K562 (cell line): ENCODE results near the gene GPATCH4. TPM values are rescaled to one million over a fixed set of nuclear protein-coding genes. Genes with fewer than 3 reads are reported as not detected.
A peak's percentile ranks its signal among the peaks of the same experiment; 100 is the strongest.

ENCODE experiments used
- ATAC-seq: fragments of 200-7000 bp; cut with Tn5 transposase; 3 replicates; pipeline ENCODE4 v1.9.1; 2020; ENCODE audit warnings: moderate library complexity
- BruUV-seq: library from RNA; stranded (reverse); fragments of 400-500 nt; replicated peaks from 2 replicates; lab custom pipeline; 2021; lab: Mats Ljungman, UMichigan
- CTCF ChIA-PET: fragments of 300-600 bp; formaldehyde crosslinking; extraction: SDS; loops from one replicate; lab custom pipeline; 2021; ENCODE audit warnings: low intra/inter-chr PET ratio; lab: Yijun Ruan, JAX
- POLR2A ChIA-PET: fragments of 300-600, 350-650 bp; sonication (Branson Sonifier 250); formaldehyde crosslinking; extraction: SDS; loops from one replicate; lab custom pipeline; 2021; ENCODE audit warnings: antibody characterized with exemption, inconsistent platforms; lab: Yijun Ruan, JAX
- DNase-seq, 4 experiments: peaks; one replicate each; pipeline versions ENCODE4 v3.0.0 to v3.0.0-alpha.2; 2011 to 2018; ENCODE audit warnings: low spot score in 3 of 4, mixed read lengths in 3 of 4; ENCODE audit errors: extremely low read depth in 1 of 4
- FAIRE-seq: peaks from 2 replicates; lab custom pipeline; 2011; peaks lifted over from hg19 to GRCh38; lab: Jason Lieb, UNC
- H2AFZ ChIP-seq: 2 replicates; pipeline ENCODE4 v1.6.0; 2011; ENCODE audit warnings: low read depth, low read length, control low read depth, inconsistent platforms
- H3K27ac ChIP-seq: fragments of 200-600 bp; 3 replicates; pipeline ENCODE4 v1.8.0; 2011; ENCODE audit warnings: low read depth, mild to moderate bottlenecking, control low read depth, inconsistent platforms, low read length, moderate library complexity, mixed read lengths; ENCODE audit errors: extremely low read depth
- H3K27me3 ChIP-seq, 2 experiments: fragments of 300-600 bp in 1 of 2; 2 replicates in 1 of 2; 3 replicates in 1 of 2; pipeline versions ENCODE4 v1.6.0 to v1.8.0; 2011; ENCODE audit warnings: inconsistent platforms in 2 of 2, low read length in 2 of 2, mild to moderate bottlenecking in 1 of 2, mixed read lengths in 1 of 2, moderate library complexity in 1 of 2; ENCODE audit not compliant: control insufficient read depth in 2 of 2, insufficient read depth in 2 of 2
- H3K36me3 ChIP-seq: fragments of 300-600 bp; 3 replicates; pipeline ENCODE4 v1.8.0; 2011; ENCODE audit warnings: mild to moderate bottlenecking, low read length, inconsistent platforms; ENCODE audit not compliant: control insufficient read depth, insufficient read depth
- H3K4me1 ChIP-seq, 2 experiments: fragments of 200-600 bp in 1 of 2; replicated peaks in 1 of 2; 2 replicates in 1 of 2; 3 replicates in 1 of 2; pipeline versions ENCODE4 v1.5.1 to v1.8.0; 2011; ENCODE audit warnings: inconsistent platforms in 2 of 2, low read length in 2 of 2, mild to moderate bottlenecking in 1 of 2, mixed read lengths in 1 of 2, moderate library complexity in 1 of 2; ENCODE audit not compliant: control insufficient read depth in 2 of 2, insufficient read depth in 2 of 2
- H3K4me2 ChIP-seq: 2 replicates; pipeline ENCODE4 v1.6.1; 2011; ENCODE audit warnings: low read length, control low read depth, inconsistent platforms, mixed read lengths; ENCODE audit not compliant: insufficient read depth
- H3K4me3 ChIP-seq: fragments of 200-600 bp; sonication (generic), shearing (Covaris generic); 2 replicates; pipeline ENCODE4 v1.5.1; 2016; ENCODE audit warnings: control low read depth, inconsistent platforms
- H3K79me2 ChIP-seq: fragments of 200-600 bp; 3 replicates; pipeline ENCODE4 v1.8.0; 2011; ENCODE audit warnings: low read length, inconsistent platforms; ENCODE audit not compliant: control insufficient read depth, insufficient read depth
- H3K9ac ChIP-seq, 2 experiments: 2 replicates each; pipeline versions ENCODE4 v1.6.0 to v1.6.1; 2011; ENCODE audit warnings: low read depth in 2 of 2, low read length in 2 of 2, control low read depth in 1 of 2, inconsistent platforms in 1 of 2, mild to moderate bottlenecking in 1 of 2, mixed read lengths in 1 of 2; ENCODE audit not compliant: insufficient read depth in 1 of 2
- H3K9me1 ChIP-seq: one replicate; pipeline ENCODE4 v1.6.0; 2011; ENCODE audit warnings: inconsistent platforms, mild to moderate bottlenecking, low read length, moderate library complexity; ENCODE audit not compliant: control insufficient read depth, insufficient read depth
- H3K9me3 ChIP-seq: replicated peaks from 2 replicates; pipeline ENCODE4 v1.5.1; 2011; ENCODE audit warnings: low read depth, low read length, inconsistent platforms; ENCODE audit not compliant: control insufficient read depth, insufficient read depth
- H4K20me1 ChIP-seq: replicated peaks from 2 replicates; pipeline ENCODE4 v1.6.1; 2011; ENCODE audit warnings: low read length, inconsistent platforms, mixed read lengths; ENCODE audit not compliant: control insufficient read depth, insufficient read depth
- CTBP1 ChIP-seq: fragments of 450-650 bp; IDR thresholded peaks from 2 replicates; pipeline ENCODE4 v1.6.1; 2016; ENCODE audit warnings: borderline replicate concordance
- ELF2 ChIP-seq: fragments of 250-450 bp; sonication (Bioruptor Pico); IDR thresholded peaks from 2 replicates; pipeline ENCODE4 v1.5.0; 2021; ENCODE audit warnings: mild to moderate bottlenecking
- GATAD2A ChIP-seq: fragments of 450-650 bp; IDR thresholded peaks from 2 replicates; pipeline ENCODE4 v1.6.1; 2017
- MIER1 ChIP-seq: fragments of 450-650 bp; IDR thresholded peaks from 2 replicates; pipeline ENCODE4 v1.6.1; 2016; ENCODE audit warnings: antibody characterized with exemption, mild to moderate bottlenecking, low read depth
- NFE2L1 ChIP-seq: fragments of 450-650 bp; IDR thresholded peaks from 2 replicates; pipeline ENCODE4 v1.6.1; 2016; ENCODE audit warnings: missing genetic modification characterization, low read depth, mild to moderate bottlenecking, missing compliant biosample characterization, moderate library complexity, borderline replicate concordance
- PML ChIP-seq: IDR thresholded peaks from 2 replicates; pipeline ENCODE4 v1.6.1; 2012; ENCODE audit warnings: low read length, inconsistent platforms
- SMAD3 ChIP-seq: fragments of 450-650 bp; formaldehyde crosslinking; conservative IDR thresholded peaks from 2 replicates; pipeline ENCODE4 v1.4.0; 2020; ENCODE audit warnings: mild to moderate bottlenecking
- WHSC1 ChIP-seq: IDR thresholded peaks from one replicate; pipeline ENCODE4 v1.6.1; 2012; ENCODE audit warnings: low read length, control low read depth, inconsistent platforms
- ZNF384 ChIP-seq: IDR thresholded peaks from 2 replicates; pipeline ENCODE4 v1.6.1; 2012; ENCODE audit warnings: low read depth, low read length, improper control_type of control experiment
- WGBS: fragments of 100-300 bp; shearing (Covaris generic); methylation state at CpG from one replicate; pipeline ENCODE4 v1.1.6; 2016; ENCODE audit warnings: low coverage, mixed read lengths; ENCODE audit not compliant: insufficient coverage; ENCODE audit errors: missing lambda C conversion rate; 5-methylcytosine and 5-hydroxymethylcytosine counted together
- in situ Hi-C: fragments of 300-500 bp; cut with MboI; formaldehyde crosslinking; loops from 4 replicates; pipeline ENCODE4 v1.15.0; 2018; ENCODE audit warnings: inconsistent platforms, mixed read lengths
- intact Hi-C: fragments of 100-400 bp; cut with micrococcal nuclease; formaldehyde crosslinking; loops from 2 replicates; pipeline ENCODE4 v1.14.2; 2022
- polyA plus RNA-seq, 8 experiments: library from polyadenylated mRNA; depleted of rRNA in 4 of 8; stranded (reverse) in 5 of 8; unstranded in 3 of 8; fragments of >200 nt; fragmentation: Nextera tagmentation in 2 of 8; fragmentation: Illumina TruSeq in 1 of 8; extraction: Ambion mirVana in 2 of 8; extraction: Trizol in 1 of 8; gene quantifications; 2 replicates each; pipeline versions ENCODE4 v1.2.1 to v1.2.3, GENCODE V29; 2011 to 2014; ENCODE audit warnings: inconsistent platforms in 1 of 8, missing spikeins in 1 of 8
- total RNA-seq, 7 experiments: library from RNA; depleted of rRNA in 6 of 7; stranded (reverse); fragments of >200 nt in 6 of 7; fragmentation: Illumina TruSeq in 2 of 7; extraction: Trizol in 2 of 7; gene quantifications; 2 replicates each; pipeline versions ENCODE4 v1.2.1 to v1.2.3, GENCODE V29; 2011 to 2021; ENCODE audit warnings: low replicate concordance in 1 of 7
- TF ChIP-seq, protein P1 (sequence below), 2 experiments: fragments of 450-650 bp; formaldehyde crosslinking in 1 of 2; IDR thresholded peaks; 2 replicates each; pipeline versions ENCODE4 v1.4.0 to v1.6.1; 2014 to 2020; ENCODE audit warnings: mild to moderate bottlenecking in 2 of 2, borderline replicate concordance in 1 of 2, low read depth in 1 of 2
- TF ChIP-seq, protein P2 (sequence below): IDR thresholded peaks from 2 replicates; pipeline ENCODE4 v1.6.1; 2016; ENCODE audit warnings: missing genetic modification characterization, missing compliant biosample characterization

Gene GPATCH4
- total and polyA plus RNA-seq, 9 of the 15 experiments (the other 6 are each of a cell fraction or from before 2014, with no cell fraction given), result 43.7 to 105 (median 76.5) TPM

DNA sequence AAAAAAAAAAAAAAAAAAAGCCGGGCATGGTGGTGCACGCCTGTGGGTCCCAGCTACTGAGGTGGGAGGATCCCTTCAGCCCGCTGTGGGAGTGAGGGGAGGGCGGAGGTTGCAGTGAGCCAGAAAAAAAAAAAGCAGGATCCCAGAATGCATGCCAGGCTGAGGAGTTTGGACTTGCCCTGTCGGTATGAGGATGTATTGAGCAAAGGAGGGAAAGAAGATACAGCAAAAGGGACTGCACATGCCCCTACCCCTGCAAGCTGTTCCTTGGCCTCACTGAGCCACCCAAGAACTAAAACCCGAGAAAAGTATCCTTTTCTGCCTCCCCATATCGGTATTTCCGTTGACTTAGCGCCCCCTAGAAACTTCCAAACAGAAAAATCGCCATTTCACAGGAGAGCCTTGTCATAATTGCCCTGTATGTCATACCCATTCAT, 1.3 kb upstream of the GPATCH4 start:
- ATAC-seq, result peak; percentile 52
- no peak for TF ChIP-seq PML
- TF ChIP-seq ZNF384, result peak; percentile 66
- no peak for TF ChIP-seq GATAD2A
- no peak for TF ChIP-seq ELF2 (CRISPR knock-in tag)
- no peak for TF ChIP-seq NFE2L1
- TF ChIP-seq MIER1, result 0 out of 2 replicates have a peak, but pooled peaks have one; percentile 53
- TF ChIP-seq WHSC1, result no peak
- TF ChIP-seq, protein P1, sequence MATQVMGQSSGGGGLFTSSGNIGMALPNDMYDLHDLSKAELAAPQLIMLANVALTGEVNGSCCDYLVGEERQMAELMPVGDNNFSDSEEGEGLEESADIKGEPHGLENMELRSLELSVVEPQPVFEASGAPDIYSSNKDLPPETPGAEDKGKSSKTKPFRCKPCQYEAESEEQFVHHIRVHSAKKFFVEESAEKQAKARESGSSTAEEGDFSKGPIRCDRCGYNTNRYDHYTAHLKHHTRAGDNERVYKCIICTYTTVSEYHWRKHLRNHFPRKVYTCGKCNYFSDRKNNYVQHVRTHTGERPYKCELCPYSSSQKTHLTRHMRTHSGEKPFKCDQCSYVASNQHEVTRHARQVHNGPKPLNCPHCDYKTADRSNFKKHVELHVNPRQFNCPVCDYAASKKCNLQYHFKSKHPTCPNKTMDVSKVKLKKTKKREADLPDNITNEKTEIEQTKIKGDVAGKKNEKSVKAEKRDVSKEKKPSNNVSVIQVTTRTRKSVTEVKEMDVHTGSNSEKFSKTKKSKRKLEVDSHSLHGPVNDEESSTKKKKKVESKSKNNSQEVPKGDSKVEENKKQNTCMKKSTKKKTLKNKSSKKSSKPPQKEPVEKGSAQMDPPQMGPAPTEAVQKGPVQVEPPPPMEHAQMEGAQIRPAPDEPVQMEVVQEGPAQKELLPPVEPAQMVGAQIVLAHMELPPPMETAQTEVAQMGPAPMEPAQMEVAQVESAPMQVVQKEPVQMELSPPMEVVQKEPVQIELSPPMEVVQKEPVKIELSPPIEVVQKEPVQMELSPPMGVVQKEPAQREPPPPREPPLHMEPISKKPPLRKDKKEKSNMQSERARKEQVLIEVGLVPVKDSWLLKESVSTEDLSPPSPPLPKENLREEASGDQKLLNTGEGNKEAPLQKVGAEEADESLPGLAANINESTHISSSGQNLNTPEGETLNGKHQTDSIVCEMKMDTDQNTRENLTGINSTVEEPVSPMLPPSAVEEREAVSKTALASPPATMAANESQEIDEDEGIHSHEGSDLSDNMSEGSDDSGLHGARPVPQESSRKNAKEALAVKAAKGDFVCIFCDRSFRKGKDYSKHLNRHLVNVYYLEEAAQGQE (IDR thresholded peaks at IDR 0.05; ENCODE audit: borderline replicate concordance), result peak; percentile 57; the same call in 1 of the 2 replicates
- TF ChIP-seq, protein P1 (CRISPR knock-in tag; IDR thresholded peaks at IDR 0.05; ENCODE audit: low read depth), result no peak
- no peak for TF ChIP-seq SMAD3 (CRISPR knock-in tag)
- TF ChIP-seq, protein P2, sequence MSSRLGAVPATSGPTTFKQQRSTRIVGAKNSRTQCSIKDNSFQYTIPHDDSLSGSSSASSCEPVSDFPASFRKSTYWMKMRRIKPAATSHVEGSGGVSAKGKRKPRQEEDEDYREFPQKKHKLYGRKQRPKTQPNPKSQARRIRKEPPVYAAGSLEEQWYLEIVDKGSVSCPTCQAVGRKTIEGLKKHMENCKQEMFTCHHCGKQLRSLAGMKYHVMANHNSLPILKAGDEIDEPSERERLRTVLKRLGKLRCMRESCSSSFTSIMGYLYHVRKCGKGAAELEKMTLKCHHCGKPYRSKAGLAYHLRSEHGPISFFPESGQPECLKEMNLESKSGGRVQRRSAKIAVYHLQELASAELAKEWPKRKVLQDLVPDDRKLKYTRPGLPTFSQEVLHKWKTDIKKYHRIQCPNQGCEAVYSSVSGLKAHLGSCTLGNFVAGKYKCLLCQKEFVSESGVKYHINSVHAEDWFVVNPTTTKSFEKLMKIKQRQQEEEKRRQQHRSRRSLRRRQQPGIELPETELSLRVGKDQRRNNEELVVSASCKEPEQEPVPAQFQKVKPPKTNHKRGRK (tag), result peak; percentile 58; the same call in 1 of the 2 replicates
- peak; percentile 28; the same call in 1 of the 2 replicates for TF ChIP-seq CTBP1

More for the DNA sequence above, 1.3 kb upstream of the GPATCH4 start:
- in situ Hi-C loops (loop anchor here (5.0 kb wide), 2 partner anchors 145 to 215 kb away; no protein-coding TSS in a partner anchor), intact Hi-C loops (loop anchor here (1.0 kb wide), 1 partner anchor 146 kb away; no protein-coding TSS in a partner anchor)
- H3K4me1 ChIP-seq, result peaks cover 12% of the 10 kb centered on the region in 2 experiments; a peak in 4 of 5 replicates
- peak overlapping the region; percentile 97 for H3K4me2 ChIP-seq
- no peaks in the 10 kb centered on the region for H3K9me1 ChIP-seq
- H3K79me2 ChIP-seq, result peaks cover 46% of the 10 kb centered on the region
- FAIRE-seq (peak; percentile 65), DNase-seq (peak; percentile 43 to 71 (median 46))
- ChIA-PET CTCF (interaction anchor here (0.6 to 1.1 kb wide), 6 partner anchors 21 to 217 kb away, joined by 3 to 5 read pairs (median 4); no protein-coding TSS in a partner anchor), POLR2A (interaction anchor here (0.7 to 2.3 kb wide), 2 partner anchors 59 to 61 kb away, joined by 3 to 7 read pairs; no protein-coding TSS in a partner anchor)
- peaks cover 23% of the 10 kb centered on the region for H3K36me3 ChIP-seq
- H2AFZ ChIP-seq, result peak overlapping the region; percentile 100
- H3K9ac ChIP-seq, result 0 out of 4 replicates have a peak overlapping the region, but pooled peaks have one; percentile 11 to 86
- no peaks in the 10 kb centered on the region for H3K27me3 ChIP-seq
- no peaks in the 10 kb centered on the region for H4K20me1 ChIP-seq
- no peak overlapping the region for H3K4me3 ChIP-seq
- no peak overlapping the region for H3K27ac ChIP-seq
- H3K9me3 ChIP-seq, result no peaks in the 10 kb centered on the region
- no TSS peak for BruUV-seq
- 10% methylated on average over 9 of the region's 10 CpGs for WGBS
